Measurements from ENCODE around the gene MORC1.

Gene MORC1, protein sequence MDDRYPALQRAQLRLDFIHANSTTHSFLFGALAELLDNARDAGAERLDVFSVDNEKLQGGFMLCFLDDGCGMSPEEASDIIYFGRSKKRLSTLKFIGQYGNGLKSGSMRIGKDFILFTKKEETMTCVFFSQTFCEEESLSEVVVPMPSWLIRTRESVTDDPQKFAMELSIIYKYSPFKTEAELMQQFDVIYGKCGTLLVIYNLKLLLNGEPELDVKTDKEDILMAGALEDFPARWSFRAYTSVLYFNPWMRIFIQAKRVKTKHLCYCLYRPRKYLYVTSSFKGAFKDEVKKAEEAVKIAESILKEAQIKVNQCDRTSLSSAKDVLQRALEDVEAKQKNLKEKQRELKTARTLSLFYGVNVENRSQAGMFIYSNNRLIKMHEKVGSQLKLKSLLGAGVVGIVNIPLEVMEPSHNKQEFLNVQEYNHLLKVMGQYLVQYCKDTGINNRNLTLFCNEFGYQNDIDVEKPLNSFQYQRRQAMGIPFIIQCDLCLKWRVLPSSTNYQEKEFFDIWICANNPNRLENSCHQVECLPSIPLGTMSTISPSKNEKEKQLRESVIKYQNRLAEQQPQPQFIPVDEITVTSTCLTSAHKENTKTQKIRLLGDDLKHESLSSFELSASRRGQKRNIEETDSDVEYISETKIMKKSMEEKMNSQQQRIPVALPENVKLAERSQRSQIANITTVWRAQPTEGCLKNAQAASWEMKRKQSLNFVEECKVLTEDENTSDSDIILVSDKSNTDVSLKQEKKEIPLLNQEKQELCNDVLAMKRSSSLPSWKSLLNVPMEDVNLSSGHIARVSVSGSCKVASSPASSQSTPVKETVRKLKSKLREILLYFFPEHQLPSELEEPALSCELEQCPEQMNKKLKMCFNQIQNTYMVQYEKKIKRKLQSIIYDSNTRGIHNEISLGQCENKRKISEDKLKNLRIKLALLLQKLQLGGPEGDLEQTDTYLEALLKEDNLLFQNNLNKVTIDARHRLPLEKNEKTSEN

GRCh38 chr3:109117939-109118338, at the start of gene MORC1:
Gene MORC1 (minus strand): TSS chr3:109118134. CDS start chr3:109118059, 75 bp downstream.
- no peak for DNase-seq (ENCODE audit: low spot score)
- Histone ChIP-seq H3K4me3 (no peak within 1 kb of the TSS), H3K27ac (no peak within 1 kb of the TSS)
- TF ChIP-seq CTCF (IDR thresholded peaks at IDR 0.05) = no peak

DNA sequence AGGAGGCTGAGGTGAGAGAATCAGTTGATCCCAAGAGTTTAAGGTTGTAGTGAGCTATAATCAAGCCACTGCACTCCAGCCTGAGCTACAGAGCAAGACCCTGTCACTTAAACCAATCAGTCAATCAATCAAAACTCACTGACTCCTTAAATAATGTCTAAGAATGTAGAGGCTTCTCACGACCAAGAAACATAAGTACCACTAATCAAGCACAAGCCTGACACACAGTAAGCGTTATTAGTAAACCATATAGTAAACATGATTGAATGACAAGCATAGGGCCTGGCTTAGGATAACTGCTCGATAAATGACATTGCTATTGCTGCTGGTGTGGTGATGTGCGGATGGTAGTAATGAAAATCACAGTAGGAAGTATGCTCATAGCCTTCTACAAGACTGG, 48.0 kb upstream of the MORC1 start:
- no peak for TF ChIP-seq CTCF (IDR thresholded peaks at IDR 0.05)

GRCh38 chr3:109161487-109162123, 43.7 kb upstream of the MORC1 start:
- no peak for DNase-seq (ENCODE audit: low spot score)
- H3K27ac ChIP-seq = no peak overlapping the region
- no peak for TF ChIP-seq CTCF (IDR thresholded peaks at IDR 0.05)
- no peak overlapping the region for H3K4me3 ChIP-seq

More for the DNA sequence above, 48.0 kb upstream of the MORC1 start:
- no peak for DNase-seq (ENCODE audit: low spot score)
- Histone ChIP-seq H3K27ac (no peak overlapping the region), H3K4me3 (no peak overlapping the region)

DNA sequence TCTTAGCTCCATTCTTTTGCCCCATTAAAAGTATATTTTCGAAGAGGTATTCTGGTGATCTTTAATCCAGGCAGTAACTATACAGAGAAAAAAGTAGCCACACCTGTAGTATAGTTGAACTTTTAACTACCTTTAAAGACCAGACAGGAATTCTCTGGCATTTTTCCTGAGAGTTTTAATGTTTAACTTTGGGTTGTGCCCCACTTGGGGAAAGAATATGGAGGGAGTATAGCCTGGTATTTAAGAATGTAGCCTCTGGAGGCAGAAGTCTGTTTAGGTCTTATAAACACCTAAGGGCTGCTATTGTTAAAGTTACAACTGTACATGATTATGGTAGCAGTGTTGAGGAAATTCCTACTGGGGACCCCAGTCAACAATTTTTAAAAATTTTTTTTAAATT, 37.9 kb upstream of the MORC1 start:
- TF ChIP-seq CTCF (IDR thresholded peaks at IDR 0.05) = no peak
- no peak overlapping the region for H3K4me3 ChIP-seq
- DNase-seq (ENCODE audit: low spot score) = no peak
- no peak overlapping the region for H3K27ac ChIP-seq

DNA sequence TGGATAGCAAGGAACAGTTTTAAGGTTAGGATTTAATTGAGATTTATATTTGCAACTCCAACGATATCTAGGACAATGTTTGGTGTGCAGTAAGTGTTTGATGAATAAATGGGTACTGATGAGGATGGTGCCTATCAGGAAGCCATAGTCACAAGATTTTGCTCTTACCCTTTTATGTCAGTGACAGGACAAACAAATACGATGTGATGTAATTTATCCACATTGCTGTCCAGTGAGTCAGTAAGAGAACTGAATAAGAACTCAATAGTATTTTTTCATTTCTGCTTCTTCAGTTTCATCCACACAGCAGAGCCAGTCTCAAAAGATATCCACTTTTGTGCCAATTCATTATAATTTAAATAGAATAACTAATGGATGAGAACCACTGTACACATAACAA, 37.0 kb upstream of the MORC1 start:
- Histone ChIP-seq H3K27ac (no peak overlapping the region), H3K4me3 (no peak overlapping the region)
- DNase-seq (ENCODE audit: low spot score) = no peak
- TF ChIP-seq CTCF (IDR thresholded peaks at IDR 0.05) = no peak

GRCh38 chr3:109152320-109152719, 34.4 kb upstream of the MORC1 start:
- no peak overlapping the region for H3K4me3 ChIP-seq
- H3K27ac ChIP-seq = no peak overlapping the region
- no peak for DNase-seq (ENCODE audit: low spot score)
- no peak for TF ChIP-seq CTCF (IDR thresholded peaks at IDR 0.05)
